K562 (cell line): Measurements from ENCODE around the gene EPX. TPM values are rescaled to one million over a fixed set of nuclear protein-coding genes. Genes with fewer than 3 reads are reported as not detected.

Source experiments
- ATAC-seq: fragments of 200-7000 bp; cut with Tn5 transposase; 3 replicates; pipeline ENCODE4 v1.9.1; 2020; ENCODE audit warnings: moderate library complexity
- BruUV-seq: library from RNA; stranded (reverse); fragments of 400-500 nt; replicated peaks from 2 replicates; lab custom pipeline; 2021; lab: Mats Ljungman, UMichigan
- CTCF ChIA-PET: fragments of 300-600 bp; formaldehyde crosslinking; extraction: SDS; loops from one replicate; lab custom pipeline; 2021; ENCODE audit warnings: low intra/inter-chr PET ratio; lab: Yijun Ruan, JAX
- POLR2A ChIA-PET: fragments of 300-600, 350-650 bp; sonication (Branson Sonifier 250); formaldehyde crosslinking; extraction: SDS; loops from one replicate; lab custom pipeline; 2021; ENCODE audit warnings: antibody characterized with exemption, inconsistent platforms; lab: Yijun Ruan, JAX
- DNase-seq, 4 experiments: peaks; one replicate each; pipeline versions ENCODE4 v3.0.0 to v3.0.0-alpha.2; 2011 to 2018; ENCODE audit warnings: low spot score in 3 of 4, mixed read lengths in 3 of 4; ENCODE audit errors: extremely low read depth in 1 of 4
- FAIRE-seq: peaks from 2 replicates; lab custom pipeline; 2011; peaks lifted over from hg19 to GRCh38; lab: Jason Lieb, UNC
- H2AFZ ChIP-seq: 2 replicates; pipeline ENCODE4 v1.6.0; 2011; ENCODE audit warnings: low read depth, low read length, control low read depth, inconsistent platforms
- H3K27ac ChIP-seq: fragments of 200-600 bp; 3 replicates; pipeline ENCODE4 v1.8.0; 2011; ENCODE audit warnings: low read depth, mild to moderate bottlenecking, control low read depth, inconsistent platforms, low read length, moderate library complexity, mixed read lengths; ENCODE audit errors: extremely low read depth
- H3K27me3 ChIP-seq, 2 experiments: fragments of 300-600 bp in 1 of 2; 2 replicates in 1 of 2; 3 replicates in 1 of 2; pipeline versions ENCODE4 v1.6.0 to v1.8.0; 2011; ENCODE audit warnings: inconsistent platforms in 2 of 2, low read length in 2 of 2, mild to moderate bottlenecking in 1 of 2, mixed read lengths in 1 of 2, moderate library complexity in 1 of 2; ENCODE audit not compliant: control insufficient read depth in 2 of 2, insufficient read depth in 2 of 2
- H3K36me3 ChIP-seq: fragments of 300-600 bp; 3 replicates; pipeline ENCODE4 v1.8.0; 2011; ENCODE audit warnings: mild to moderate bottlenecking, low read length, inconsistent platforms; ENCODE audit not compliant: control insufficient read depth, insufficient read depth
- H3K4me1 ChIP-seq, 2 experiments: fragments of 200-600 bp in 1 of 2; replicated peaks in 1 of 2; 2 replicates in 1 of 2; 3 replicates in 1 of 2; pipeline versions ENCODE4 v1.5.1 to v1.8.0; 2011; ENCODE audit warnings: inconsistent platforms in 2 of 2, low read length in 2 of 2, mild to moderate bottlenecking in 1 of 2, mixed read lengths in 1 of 2, moderate library complexity in 1 of 2; ENCODE audit not compliant: control insufficient read depth in 2 of 2, insufficient read depth in 2 of 2
- H3K4me2 ChIP-seq: 2 replicates; pipeline ENCODE4 v1.6.1; 2011; ENCODE audit warnings: low read length, control low read depth, inconsistent platforms, mixed read lengths; ENCODE audit not compliant: insufficient read depth
- H3K4me3 ChIP-seq: fragments of 200-600 bp; sonication (generic), shearing (Covaris generic); 2 replicates; pipeline ENCODE4 v1.5.1; 2016; ENCODE audit warnings: control low read depth, inconsistent platforms
- H3K79me2 ChIP-seq: fragments of 200-600 bp; 3 replicates; pipeline ENCODE4 v1.8.0; 2011; ENCODE audit warnings: low read length, inconsistent platforms; ENCODE audit not compliant: control insufficient read depth, insufficient read depth
- H3K9ac ChIP-seq, 2 experiments: 2 replicates each; pipeline versions ENCODE4 v1.6.0 to v1.6.1; 2011; ENCODE audit warnings: low read depth in 2 of 2, low read length in 2 of 2, control low read depth in 1 of 2, inconsistent platforms in 1 of 2, mild to moderate bottlenecking in 1 of 2, mixed read lengths in 1 of 2; ENCODE audit not compliant: insufficient read depth in 1 of 2
- H3K9me1 ChIP-seq: one replicate; pipeline ENCODE4 v1.6.0; 2011; ENCODE audit warnings: inconsistent platforms, mild to moderate bottlenecking, low read length, moderate library complexity; ENCODE audit not compliant: control insufficient read depth, insufficient read depth
- H3K9me3 ChIP-seq: replicated peaks from 2 replicates; pipeline ENCODE4 v1.5.1; 2011; ENCODE audit warnings: low read depth, low read length, inconsistent platforms; ENCODE audit not compliant: control insufficient read depth, insufficient read depth
- H4K20me1 ChIP-seq: replicated peaks from 2 replicates; pipeline ENCODE4 v1.6.1; 2011; ENCODE audit warnings: low read length, inconsistent platforms, mixed read lengths; ENCODE audit not compliant: control insufficient read depth, insufficient read depth
- CREB3L1 ChIP-seq: fragments of 450-650 bp; IDR thresholded peaks from 2 replicates; pipeline ENCODE4 v1.6.1; 2014; ENCODE audit warnings: low read depth, mild to moderate bottlenecking, moderate library complexity, borderline replicate concordance
- EP300 ChIP-seq: IDR thresholded peaks from 2 replicates; pipeline ENCODE4 v1.6.1; 2012; ENCODE audit warnings: low read length, improper control_type of control experiment
- NR2C2 ChIP-seq, 2 experiments: fragments of 200-800 bp in 1 of 2; sonication (Bioruptor generic) in 1 of 2; sonication (generic) in 1 of 2; formaldehyde crosslinking in 1 of 2; IDR thresholded peaks; 2 replicates each; pipeline versions ENCODE4 v1.6.1 to v1.8.0; 2016 to 2022; ENCODE audit warnings: mild to moderate bottlenecking in 1 of 2, missing compliant biosample characterization in 1 of 2, missing genetic modification characterization in 1 of 2, missing genetic modification reagents in 1 of 2
- ZNF121 ChIP-seq: sonication (generic); formaldehyde crosslinking; conservative IDR thresholded peaks from 2 replicates; pipeline ENCODE4 v1.8.0; 2022; ENCODE audit warnings: missing genetic modification reagents
- WGBS: fragments of 100-300 bp; shearing (Covaris generic); methylation state at CpG from one replicate; pipeline ENCODE4 v1.1.6; 2016; ENCODE audit warnings: low coverage, mixed read lengths; ENCODE audit not compliant: insufficient coverage; ENCODE audit errors: missing lambda C conversion rate; 5-methylcytosine and 5-hydroxymethylcytosine counted together
- in situ Hi-C: fragments of 300-500 bp; cut with MboI; formaldehyde crosslinking; loops from 4 replicates; pipeline ENCODE4 v1.15.0; 2018; ENCODE audit warnings: inconsistent platforms, mixed read lengths
- intact Hi-C: fragments of 100-400 bp; cut with micrococcal nuclease; formaldehyde crosslinking; loops from 2 replicates; pipeline ENCODE4 v1.14.2; 2022
- polyA plus RNA-seq, 8 experiments: library from polyadenylated mRNA; depleted of rRNA in 4 of 8; stranded (reverse) in 5 of 8; unstranded in 3 of 8; fragments of >200 nt; fragmentation: Nextera tagmentation in 2 of 8; fragmentation: Illumina TruSeq in 1 of 8; extraction: Ambion mirVana in 2 of 8; extraction: Trizol in 1 of 8; gene quantifications; 2 replicates each; pipeline versions ENCODE4 v1.2.1 to v1.2.3, GENCODE V29; 2011 to 2014; ENCODE audit warnings: inconsistent platforms in 1 of 8, missing spikeins in 1 of 8
- total RNA-seq, 7 experiments: library from RNA; depleted of rRNA in 6 of 7; stranded (reverse); fragments of >200 nt in 6 of 7; fragmentation: Illumina TruSeq in 2 of 7; extraction: Trizol in 2 of 7; gene quantifications; 2 replicates each; pipeline versions ENCODE4 v1.2.1 to v1.2.3, GENCODE V29; 2011 to 2021; ENCODE audit warnings: low replicate concordance in 1 of 7

Gene EPX
- total and polyA plus RNA-seq, 9 of the 15 experiments (the other 6 are each of a cell fraction or from before 2014, with no cell fraction given), result 0.07 to 0.33 (median 0.19) TPM; not detected in 3

GRCh38 chr17:58217766-58218165 lies 25.2 kb downstream of the EPX start:
- H3K9ac ChIP-seq, result no peak overlapping the region
- in situ Hi-C loops, result no loop called here
- ChIA-PET POLR2A (interaction anchor here (1.3 kb wide), 1 partner anchor 20 kb away, joined by 4 read pairs; no protein-coding TSS in a partner anchor), CTCF (no interaction called here)
- peaks cover 3% of the 10 kb centered on the region; the same call in 1 of the 3 replicates for H3K79me2 ChIP-seq
- no peak overlapping the region for H2AFZ ChIP-seq
- ATAC-seq (no peak), DNase-seq (peak in 2 of 4 experiments; percentile 7 to 29), FAIRE-seq (no peak)
- H3K36me3 ChIP-seq, result peaks cover 30% of the 10 kb centered on the region; the same call in 2 of the 3 replicates
- no peak overlapping the region for H3K27ac ChIP-seq
- 46% methylated on average over 3 of the region's 3 CpGs for WGBS
- no peak overlapping the region for H3K4me2 ChIP-seq
- BruUV-seq, result no TSS peak
- TF ChIP-seq EP300, result no peak
- no peak for TF ChIP-seq NR2C2 (CRISPR knock-in tag; IDR thresholded peaks at IDR 0.05)
- TF ChIP-seq NR2C2 (tag; IDR thresholded peaks at IDR 0.05), result 0 out of 2 replicates have a peak, but pooled peaks have one; percentile 18
- no peak for TF ChIP-seq CREB3L1
- 0 out of 2 replicates have a peak, but pooled peaks have one; percentile 1 for TF ChIP-seq ZNF121 (CRISPR knock-in tag)
- no peaks in the 10 kb centered on the region for H3K9me1 ChIP-seq
- H3K4me3 ChIP-seq, result no peak overlapping the region
- peaks cover 10 to 12% of the 10 kb centered on the region in 2 experiments; a peak in 4 of 5 replicates for H3K4me1 ChIP-seq
- H3K9me3 ChIP-seq, result no peaks in the 10 kb centered on the region
- no peaks in the 10 kb centered on the region for H4K20me1 ChIP-seq
- H3K27me3 ChIP-seq, result no peaks in the 10 kb centered on the region
- intact Hi-C loops, result no loop called here
